ENCODE measurements around the gene MPP2. TPM values are rescaled to one million over a fixed set of nuclear protein-coding genes. Genes with fewer than 3 reads are reported as not detected.
A peak's percentile ranks its signal among the peaks of the same experiment; 100 is the strongest.

Gene MPP2, protein sequence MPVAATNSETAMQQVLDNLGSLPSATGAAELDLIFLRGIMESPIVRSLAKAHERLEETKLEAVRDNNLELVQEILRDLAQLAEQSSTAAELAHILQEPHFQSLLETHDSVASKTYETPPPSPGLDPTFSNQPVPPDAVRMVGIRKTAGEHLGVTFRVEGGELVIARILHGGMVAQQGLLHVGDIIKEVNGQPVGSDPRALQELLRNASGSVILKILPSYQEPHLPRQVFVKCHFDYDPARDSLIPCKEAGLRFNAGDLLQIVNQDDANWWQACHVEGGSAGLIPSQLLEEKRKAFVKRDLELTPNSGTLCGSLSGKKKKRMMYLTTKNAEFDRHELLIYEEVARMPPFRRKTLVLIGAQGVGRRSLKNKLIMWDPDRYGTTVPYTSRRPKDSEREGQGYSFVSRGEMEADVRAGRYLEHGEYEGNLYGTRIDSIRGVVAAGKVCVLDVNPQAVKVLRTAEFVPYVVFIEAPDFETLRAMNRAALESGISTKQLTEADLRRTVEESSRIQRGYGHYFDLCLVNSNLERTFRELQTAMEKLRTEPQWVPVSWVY
- total RNA-seq (2016; rRNA removed; fragmentation: Illumina TruSeq; extraction: Trizol) (0.20 and 0.44 TPM in 2 replicates), polyA plus RNA-seq (2011; rRNA removed) (1.7 and 2.2 TPM in 2 replicates), polyA minus RNA-seq (2011; rRNA and poly(A)+ RNA removed; ENCODE audit: low replicate concordance) (3.3 and 19.7 TPM in 2 replicates), Bru-seq, nascent RNA (percentile 15 among the genes with signal in this experiment), BruChase-seq, experiment 1, labeled RNA remaining after a 6-hour chase (percentile 18 among the genes with signal in this experiment), BruChase-seq, experiment 2, labeled RNA remaining after a 2-hour chase (percentile 16 among the genes with signal in this experiment)
- total RNA-seq (2016; cell fraction: cytosol; rRNA removed; fragmentation: Illumina TruSeq; extraction: Trizol; ENCODE audit: low read depth), result 0.18 and 0.30 TPM in 2 replicates
- 0.02 and 0.10 TPM in 2 replicates for total RNA-seq (2016; cell fraction: insoluble cytoplasmic fraction; rRNA removed; fragmentation: Illumina TruSeq; extraction: Trizol)
- 0.06 and 0.07 TPM in 2 replicates for total RNA-seq (2016; cell fraction: membrane; rRNA removed; fragmentation: Illumina TruSeq; extraction: Trizol)
- 0.25 TPM in 1 of 2 replicates, not detected in the other for total RNA-seq (2016; cell fraction: nucleus; rRNA removed; fragmentation: Illumina TruSeq; extraction: Trizol)
- 1.6 TPM in 2 replicates for polyA plus RNA-seq (2011; cell fraction: cytosol; rRNA removed)
- 3.8 and 4.9 TPM in 2 replicates for polyA plus RNA-seq (2011; cell fraction: nucleus; rRNA removed)
- polyA plus RNA-seq (2012), result 0.62 and 0.99 TPM in 2 replicates
- not detected in 2 replicates for polyA plus RNA-seq (2016; cell fraction: cytosol; fragmentation: Illumina TruSeq; extraction: Trizol; ENCODE audit: low read depth)
- polyA plus RNA-seq (2016; cell fraction: insoluble cytoplasmic fraction; fragmentation: Illumina TruSeq; extraction: Trizol; ENCODE audit: low read depth), result 0.19 and 0.20 TPM in 2 replicates
- polyA plus RNA-seq (2016; cell fraction: membrane; fragmentation: Illumina TruSeq; extraction: Trizol; ENCODE audit: low read depth), result 0.05 TPM in 1 of 2 replicates, not detected in the other
- polyA plus RNA-seq (2016; cell fraction: nucleus; fragmentation: Illumina TruSeq; extraction: Trizol; ENCODE audit: insufficient read depth, low read depth), result 0.15 and 0.18 TPM in 2 replicates
- 1.1 and 2.0 TPM in 2 replicates for polyA minus RNA-seq (2011; cell fraction: cytosol; rRNA and poly(A)+ RNA removed)
- 1.5 and 3.2 TPM in 2 replicates for polyA minus RNA-seq (2011; cell fraction: nucleus; rRNA and poly(A)+ RNA removed)
- long read RNA-seq, experiment 1, result 0 reads
- long read RNA-seq, experiment 2, full-length matches to known transcripts, result 1 of 1 reads
- long read RNA-seq, experiment 2, partial matches to known transcripts, result 0 of 1 reads
- long read RNA-seq, experiment 2, other reads (novel, unspliced or antisense), result 0 of 1 reads

DNA sequence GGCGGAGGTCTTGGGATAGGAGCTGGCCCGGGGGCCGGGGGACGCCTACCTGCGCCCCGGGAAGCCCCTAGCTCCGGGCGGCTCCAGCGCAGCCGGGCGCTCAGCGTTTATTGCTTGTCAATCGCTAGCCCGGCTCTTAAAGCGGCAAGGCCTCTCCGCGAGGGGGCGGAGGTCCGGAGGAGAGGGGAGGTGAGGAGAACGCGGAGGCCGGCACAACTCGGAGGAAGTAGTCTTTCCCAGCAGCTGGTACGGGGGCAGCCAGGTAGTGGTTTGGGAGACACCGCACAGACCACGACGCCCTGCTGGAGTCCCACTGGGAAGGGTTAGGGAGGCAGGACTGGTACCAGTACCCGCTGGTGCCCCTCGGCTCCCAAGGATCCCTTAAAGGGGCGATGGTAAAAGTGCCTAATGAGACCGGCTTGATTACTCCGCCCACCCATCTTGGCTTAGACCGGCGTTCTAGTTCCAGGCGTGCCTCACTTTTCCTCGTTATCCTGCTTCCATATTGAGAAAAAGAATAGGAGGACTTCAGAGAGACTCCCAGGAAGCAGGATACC is at the start of gene MPP2:
Gene MPP2 (minus strand): TSS at position 112 of the 557 bp plus-strand sequence. CDS start 3,076 bp downstream, outside the sequence.
- no peaks in the 10 kb centered on the region for H3K9me3 ChIP-seq (ENCODE audit: low read length)
- TF ChIP-seq FLYWCH1 (CRISPR knock-in tag; IDR thresholded peaks at IDR 0.05) (no peak), ZNF891 (CRISPR knock-in tag; IDR thresholded peaks at IDR 0.05) (0 out of 2 replicates have a peak, but pooled peaks have one; percentile 28), PHB2 (IDR thresholded peaks at IDR 0.05; ENCODE audit: partially characterized antibody) (no peak), ZNF572 (CRISPR knock-in tag; IDR thresholded peaks at IDR 0.05) (0 out of 2 replicates have a peak, but pooled peaks have one; percentile 13), CHD2 (IDR thresholded peaks at IDR 0.05; ENCODE audit: low read depth, low read length) (no peak), JARID2 (CRISPR knock-in tag; IDR thresholded peaks at IDR 0.05; ENCODE audit: insufficient replicate concordance) (no peak), ZNF460 (CRISPR knock-in tag; IDR thresholded peaks at IDR 0.05; ENCODE audit: borderline replicate concordance) (no peak), SMC3 (IDR thresholded peaks at IDR 0.05; ENCODE audit: low read length) (no peak)
- TF ChIP-seq, protein P1, sequence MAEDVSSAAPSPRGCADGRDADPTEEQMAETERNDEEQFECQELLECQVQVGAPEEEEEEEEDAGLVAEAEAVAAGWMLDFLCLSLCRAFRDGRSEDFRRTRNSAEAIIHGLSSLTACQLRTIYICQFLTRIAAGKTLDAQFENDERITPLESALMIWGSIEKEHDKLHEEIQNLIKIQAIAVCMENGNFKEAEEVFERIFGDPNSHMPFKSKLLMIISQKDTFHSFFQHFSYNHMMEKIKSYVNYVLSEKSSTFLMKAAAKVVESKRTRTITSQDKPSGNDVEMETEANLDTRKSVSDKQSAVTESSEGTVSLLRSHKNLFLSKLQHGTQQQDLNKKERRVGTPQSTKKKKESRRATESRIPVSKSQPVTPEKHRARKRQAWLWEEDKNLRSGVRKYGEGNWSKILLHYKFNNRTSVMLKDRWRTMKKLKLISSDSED (CRISPR knock-in tag; IDR thresholded peaks at IDR 0.05), result no peak
- TF ChIP-seq, protein P2, sequence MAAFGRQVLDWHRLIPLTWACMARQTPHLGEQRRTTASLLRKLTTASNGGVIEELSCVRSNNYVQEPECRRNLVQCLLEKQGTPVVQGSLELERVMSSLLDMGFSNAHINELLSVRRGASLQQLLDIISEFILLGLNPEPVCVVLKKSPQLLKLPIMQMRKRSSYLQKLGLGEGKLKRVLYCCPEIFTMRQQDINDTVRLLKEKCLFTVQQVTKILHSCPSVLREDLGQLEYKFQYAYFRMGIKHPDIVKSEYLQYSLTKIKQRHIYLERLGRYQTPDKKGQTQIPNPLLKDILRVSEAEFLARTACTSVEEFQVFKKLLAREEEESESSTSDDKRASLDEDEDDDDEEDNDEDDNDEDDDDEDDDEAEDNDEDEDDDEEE (CRISPR knock-in tag; IDR thresholded peaks at IDR 0.05), result 0 out of 2 replicates have a peak, but pooled peaks have one; percentile 35
- TF ChIP-seq, protein P3, sequence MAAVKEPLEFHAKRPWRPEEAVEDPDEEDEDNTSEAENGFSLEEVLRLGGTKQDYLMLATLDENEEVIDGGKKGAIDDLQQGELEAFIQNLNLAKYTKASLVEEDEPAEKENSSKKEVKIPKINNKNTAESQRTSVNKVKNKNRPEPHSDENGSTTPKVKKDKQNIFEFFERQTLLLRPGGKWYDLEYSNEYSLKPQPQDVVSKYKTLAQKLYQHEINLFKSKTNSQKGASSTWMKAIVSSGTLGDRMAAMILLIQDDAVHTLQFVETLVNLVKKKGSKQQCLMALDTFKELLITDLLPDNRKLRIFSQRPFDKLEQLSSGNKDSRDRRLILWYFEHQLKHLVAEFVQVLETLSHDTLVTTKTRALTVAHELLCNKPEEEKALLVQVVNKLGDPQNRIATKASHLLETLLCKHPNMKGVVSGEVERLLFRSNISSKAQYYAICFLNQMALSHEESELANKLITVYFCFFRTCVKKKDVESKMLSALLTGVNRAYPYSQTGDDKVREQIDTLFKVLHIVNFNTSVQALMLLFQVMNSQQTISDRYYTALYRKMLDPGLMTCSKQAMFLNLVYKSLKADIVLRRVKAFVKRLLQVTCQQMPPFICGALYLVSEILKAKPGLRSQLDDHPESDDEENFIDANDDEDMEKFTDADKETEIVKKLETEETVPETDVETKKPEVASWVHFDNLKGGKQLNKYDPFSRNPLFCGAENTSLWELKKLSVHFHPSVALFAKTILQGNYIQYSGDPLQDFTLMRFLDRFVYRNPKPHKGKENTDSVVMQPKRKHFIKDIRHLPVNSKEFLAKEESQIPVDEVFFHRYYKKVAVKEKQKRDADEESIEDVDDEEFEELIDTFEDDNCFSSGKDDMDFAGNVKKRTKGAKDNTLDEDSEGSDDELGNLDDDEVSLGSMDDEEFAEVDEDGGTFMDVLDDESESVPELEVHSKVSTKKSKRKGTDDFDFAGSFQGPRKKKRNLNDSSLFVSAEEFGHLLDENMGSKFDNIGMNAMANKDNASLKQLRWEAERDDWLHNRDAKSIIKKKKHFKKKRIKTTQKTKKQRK (IDR thresholded peaks at IDR 0.05; ENCODE audit: low read length), result no peak

More for the DNA sequence above, at the start of gene MPP2:
- peak within 1 kb of the TSS; percentile 63 for H3K4me2 ChIP-seq (ENCODE audit: low read depth, low read length)
- ATAC-seq (peak; percentile 72), DNase-seq (ENCODE audit: low spot score) (peak; percentile 20), FAIRE-seq (no peak)
- POLR2A ChIA-PET, result no interaction called here
- H3K27ac ChIP-seq (ENCODE audit: extremely low read length, insufficient read depth, low read length), result no peak within 1 kb of the TSS
- H3K79me2 ChIP-seq (ENCODE audit: insufficient read depth, low read length), result no peaks in the 10 kb centered on the region
- CTCF ChIA-PET (ENCODE audit: low intra/inter-chr PET ratio, low total read pairs), result no interaction called here
- H3K4me1 ChIP-seq (ENCODE audit: insufficient read depth, low read length), result peaks cover 29% of the 10 kb centered on the region
- intact Hi-C loops (cut with micrococcal nuclease; ENCODE audit: unreplicated experiment) (no loop called here), in situ Hi-C loops (cut with HindIII; ENCODE audit: extremely low pct_ligation_motif_present, low pct_unique_long_range_greater_than_20kb) (no loop called here)
- WGBS (ENCODE audit: low lambda C conversion rate), result 4% methylated on average over 32 of the region's 36 CpGs
- no peaks in the 10 kb centered on the region for H3K36me3 ChIP-seq (replicated peaks in 1 of 2; ENCODE audit: control insufficient read depth in 1 of 2, insufficient read depth in 2 of 2, low read length in 2 of 2)
- H3K9ac ChIP-seq (ENCODE audit: insufficient read depth, low read depth, low read length), result peak within 1 kb of the TSS; percentile 4; the same call in 1 of the 2 replicates
- no TSS peak for BruUV-seq (replicated peaks)
- H3K27me3 ChIP-seq (ENCODE audit: control insufficient read depth in 1 of 2, insufficient read depth in 2 of 2, low read length in 2 of 2), result peaks cover 18 to 84% of the 10 kb centered on the region in 2 experiments
- H2AFZ ChIP-seq (ENCODE audit: low read length), result no peak within 1 kb of the TSS
- peak within 1 kb of the TSS; percentile 48 to 69 (median 60); a peak in 5 of 6 replicates for H3K4me3 ChIP-seq (replicated peaks in 1 of 3; ENCODE audit: insufficient read depth in 1 of 3, low read depth in 2 of 3, low read length in 3 of 3)
- peaks cover 2% of the 10 kb centered on the region; the same call in 1 of the 2 replicates for H4K20me1 ChIP-seq (ENCODE audit: insufficient read depth, low read length)

All from HepG2 (cell line).